NCI-H128 (cell line): ENCODE data around the gene CTSW.
A peak's percentile ranks its signal among the peaks of the same experiment; 100 is the strongest.
"Not testable (repeated sequence)": the region's sequence is repeated elsewhere in the genome, so short reads cannot be mapped to it uniquely, and the experiment has no call there.

Experiments
- DNase-seq: peaks from one replicate; lab custom pipeline; 2025; ENCODE audit not compliant: unreplicated experiment; lab: John Stamatoyannopoulos, UW

Gene CTSW, protein sequence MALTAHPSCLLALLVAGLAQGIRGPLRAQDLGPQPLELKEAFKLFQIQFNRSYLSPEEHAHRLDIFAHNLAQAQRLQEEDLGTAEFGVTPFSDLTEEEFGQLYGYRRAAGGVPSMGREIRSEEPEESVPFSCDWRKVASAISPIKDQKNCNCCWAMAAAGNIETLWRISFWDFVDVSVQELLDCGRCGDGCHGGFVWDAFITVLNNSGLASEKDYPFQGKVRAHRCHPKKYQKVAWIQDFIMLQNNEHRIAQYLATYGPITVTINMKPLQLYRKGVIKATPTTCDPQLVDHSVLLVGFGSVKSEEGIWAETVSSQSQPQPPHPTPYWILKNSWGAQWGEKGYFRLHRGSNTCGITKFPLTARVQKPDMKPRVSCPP

DNA sequence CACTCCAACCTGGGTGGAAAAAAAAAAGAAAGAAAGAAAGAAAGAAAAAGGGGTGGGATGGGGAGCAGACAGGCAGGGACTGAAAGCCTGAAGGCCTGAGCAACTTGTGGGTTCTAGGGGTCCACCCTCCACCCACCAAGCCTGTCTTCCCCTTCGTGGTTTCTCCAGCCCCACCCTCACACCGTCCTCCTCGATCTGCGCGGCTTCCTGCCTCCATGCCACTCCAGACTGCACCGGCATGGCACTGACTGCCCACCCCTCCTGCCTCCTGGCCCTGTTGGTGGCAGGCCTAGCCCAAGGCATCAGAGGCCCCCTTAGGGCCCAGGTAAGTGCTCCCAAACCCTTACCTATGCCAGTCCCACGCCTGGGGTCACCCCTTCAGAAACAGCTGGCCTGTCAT, at the start of gene CTSW:
CTSW (plus strand) TSS at position 221 of the 400 bp plus-strand sequence; CDS start at position 239, 18 bp downstream.
- DNase-seq, result no peak

DNA sequence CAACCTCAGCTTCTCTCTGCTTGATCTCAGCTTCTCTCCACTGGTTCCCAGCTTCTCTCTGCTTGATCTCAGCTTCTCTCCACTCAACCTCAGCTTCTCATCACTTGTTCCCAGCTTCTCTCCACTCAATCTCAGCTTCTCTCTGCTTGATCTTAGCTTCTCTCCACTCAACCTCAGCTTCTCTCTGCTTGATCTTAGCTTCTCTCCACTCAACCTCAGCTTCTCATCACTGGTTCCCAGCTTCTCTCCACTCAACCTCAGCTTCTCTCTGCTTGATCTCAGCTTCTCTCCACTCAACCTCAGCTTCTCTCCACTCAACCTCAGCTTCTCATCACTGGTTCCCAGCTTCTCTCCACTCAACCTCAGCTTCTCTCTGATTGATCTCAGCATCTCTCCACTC, 47.4 kb upstream of the CTSW start:
- not testable (repeated sequence) for DNase-seq

DNA sequence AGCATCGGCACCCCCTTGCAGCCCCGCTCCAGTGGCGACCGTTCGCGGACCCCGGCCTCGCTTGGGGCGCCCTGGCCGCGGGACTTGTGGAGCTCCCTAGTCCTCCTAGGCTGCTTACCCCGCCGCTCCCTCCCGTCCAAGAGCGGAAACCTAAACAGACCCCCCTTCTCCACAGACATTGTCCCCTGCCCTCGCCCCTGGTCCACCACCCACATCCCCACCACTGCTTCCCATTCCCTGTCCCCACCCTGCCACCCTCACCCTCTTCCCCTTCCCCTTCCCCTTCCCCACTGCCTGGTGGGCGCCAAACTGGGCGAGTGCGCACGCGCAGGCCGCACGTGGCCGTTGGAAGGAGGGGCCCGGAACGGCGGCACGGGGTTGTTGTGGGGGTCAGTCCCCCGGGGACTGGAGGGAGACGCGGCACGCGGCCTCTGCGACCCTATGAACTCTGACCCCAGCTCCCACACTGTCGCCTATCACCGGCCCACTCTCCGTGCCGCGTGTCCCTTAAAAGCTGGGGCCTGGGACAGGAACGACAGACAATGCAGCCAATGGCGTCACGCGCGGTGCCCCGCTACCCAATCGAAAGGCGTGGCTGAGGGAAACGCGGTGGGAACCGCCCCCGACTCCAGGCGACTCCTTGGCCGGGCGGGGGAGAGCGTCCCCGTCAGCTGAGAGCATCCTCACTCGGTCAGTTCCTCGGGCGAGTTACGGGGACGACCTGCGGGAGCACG, 46.2 kb upstream of the CTSW start, which contains the start of gene SNX32:
SNX32 (plus strand) TSS at position 667 of the 734 bp plus-strand sequence. CDS start 103 bp downstream, outside the sequence.
- DNase-seq, result peak; percentile 86

DNA sequence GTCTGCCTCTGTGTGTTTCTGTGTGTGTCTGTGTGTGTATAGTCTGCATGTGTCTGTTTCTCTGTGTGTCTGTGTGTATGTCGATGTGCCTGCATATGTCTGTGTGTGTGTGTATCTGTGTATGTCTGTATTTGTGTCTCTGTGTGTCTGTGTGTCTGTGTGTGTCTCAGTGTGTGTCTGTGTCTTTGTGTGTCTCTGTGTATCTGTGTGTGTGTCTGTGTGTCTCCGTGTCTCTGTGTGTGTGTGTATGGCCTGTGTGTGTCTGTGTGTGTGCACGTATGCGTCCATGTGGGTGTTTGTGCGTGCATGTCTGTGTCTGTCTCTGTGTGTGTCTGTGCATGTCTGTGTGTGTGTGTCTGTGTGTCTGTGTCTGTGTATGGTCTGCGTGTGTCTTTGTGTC, 45.4 kb upstream of the CTSW start:
- no peak for DNase-seq

DNA sequence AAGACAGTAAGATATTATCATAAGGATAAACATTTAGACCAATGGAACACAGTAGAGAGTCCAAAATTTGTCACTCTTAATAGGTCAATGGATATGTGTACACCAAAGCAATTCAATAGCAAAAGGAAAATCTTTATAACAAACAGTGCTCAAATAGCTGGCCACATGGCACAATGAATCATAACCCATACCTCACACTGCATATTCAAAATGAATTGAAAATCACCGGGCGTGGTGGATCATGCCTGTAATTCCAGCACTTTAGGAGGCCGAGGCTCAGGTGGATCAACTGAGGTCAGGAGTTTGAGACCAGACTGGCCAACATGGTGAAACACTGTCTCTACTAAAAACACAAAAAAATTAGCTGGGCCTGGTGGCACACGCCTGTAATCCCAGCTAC, 37.5 kb upstream of the CTSW start:
- DNase-seq, result no peak

DNA sequence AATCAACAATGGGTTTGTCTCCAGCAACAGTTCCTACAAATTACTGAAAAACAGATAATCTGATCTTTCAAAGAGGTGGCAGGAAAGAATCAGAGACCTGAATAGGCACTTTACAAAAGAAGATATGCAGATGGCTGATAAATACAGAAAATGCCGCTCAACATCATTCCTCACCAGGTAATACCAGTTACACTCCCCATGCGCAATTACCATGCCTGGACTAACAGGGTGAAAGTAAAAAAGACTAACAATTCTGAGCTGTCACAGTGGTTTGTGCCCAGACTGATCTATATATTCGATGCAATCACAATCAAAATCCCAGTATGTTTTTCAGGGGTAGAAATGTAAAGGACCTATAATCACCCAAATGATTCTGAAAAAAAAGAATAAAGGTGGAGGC, 35.8 kb upstream of the CTSW start:
- no peak for DNase-seq

DNA sequence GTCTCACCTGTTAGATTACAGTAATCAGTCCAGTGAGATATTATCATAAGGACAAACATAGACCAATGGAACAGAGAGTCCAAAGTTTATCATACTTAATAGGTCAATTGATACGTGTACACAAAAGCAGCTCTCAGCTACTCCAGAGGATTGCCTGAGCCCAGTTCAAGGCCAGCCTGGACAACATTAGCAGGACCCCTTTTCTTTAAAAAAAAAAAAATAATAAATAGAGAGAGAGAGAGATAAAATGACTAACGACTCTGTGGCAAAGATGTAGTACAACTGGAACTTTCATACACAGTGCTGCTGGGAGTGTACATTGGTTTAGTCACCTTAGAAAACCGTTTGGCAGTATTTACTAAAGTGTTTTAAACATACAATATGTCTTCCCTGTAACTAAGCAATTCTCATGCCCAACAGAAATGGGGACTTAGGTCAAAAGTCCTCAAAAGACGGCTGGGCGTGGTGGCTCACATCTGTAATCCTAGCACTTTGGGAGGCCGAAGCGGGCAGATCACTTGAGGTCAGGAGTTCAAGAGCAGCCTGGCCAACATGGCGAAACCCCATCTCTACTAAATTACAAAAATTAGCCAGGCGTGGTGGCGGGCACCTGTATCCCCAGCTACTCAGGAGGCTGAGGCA, 35.3 kb upstream of the CTSW start:
- DNase-seq, result no peak

DNA sequence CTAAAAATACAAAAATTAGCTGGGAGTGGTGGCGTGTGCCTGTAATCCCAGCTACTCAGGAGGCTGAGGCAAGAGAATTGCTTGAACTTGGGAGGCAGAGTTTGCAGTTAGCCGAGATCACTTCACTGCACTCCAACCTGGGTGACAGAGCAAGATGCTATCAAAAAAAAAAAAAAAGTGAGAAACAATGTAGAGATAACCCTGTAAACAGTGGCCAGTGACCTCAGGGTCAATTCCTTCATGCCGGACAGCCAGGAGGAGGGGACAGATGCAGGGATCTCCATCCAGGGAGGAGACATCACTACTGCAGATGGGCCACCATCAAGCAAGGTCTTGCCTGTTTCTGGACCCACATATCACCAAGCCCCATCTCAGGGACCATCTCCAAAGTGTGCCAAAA, 31.9 kb upstream of the CTSW start:
- DNase-seq, result no peak

DNA sequence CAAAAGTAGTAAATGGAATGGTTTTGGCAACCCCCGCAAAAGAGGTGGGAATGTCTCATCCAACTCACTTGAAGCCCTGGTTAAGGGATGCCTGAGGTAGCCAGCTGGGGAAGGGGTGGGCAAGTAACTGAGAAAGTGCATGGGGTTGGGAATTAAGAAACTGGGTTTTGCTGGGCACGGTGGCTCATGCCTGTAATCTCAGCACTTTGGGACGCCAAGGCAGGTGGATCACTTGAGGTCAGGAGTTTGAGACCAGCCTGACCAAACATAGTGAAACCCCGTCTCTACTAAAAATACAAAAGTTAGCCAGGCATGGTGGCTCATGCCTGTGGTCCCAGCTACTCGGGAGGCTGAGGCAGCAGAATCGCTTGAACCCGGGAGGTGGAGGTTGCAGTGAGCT, 30.9 kb upstream of the CTSW start:
- not testable (repeated sequence) for DNase-seq

DNA sequence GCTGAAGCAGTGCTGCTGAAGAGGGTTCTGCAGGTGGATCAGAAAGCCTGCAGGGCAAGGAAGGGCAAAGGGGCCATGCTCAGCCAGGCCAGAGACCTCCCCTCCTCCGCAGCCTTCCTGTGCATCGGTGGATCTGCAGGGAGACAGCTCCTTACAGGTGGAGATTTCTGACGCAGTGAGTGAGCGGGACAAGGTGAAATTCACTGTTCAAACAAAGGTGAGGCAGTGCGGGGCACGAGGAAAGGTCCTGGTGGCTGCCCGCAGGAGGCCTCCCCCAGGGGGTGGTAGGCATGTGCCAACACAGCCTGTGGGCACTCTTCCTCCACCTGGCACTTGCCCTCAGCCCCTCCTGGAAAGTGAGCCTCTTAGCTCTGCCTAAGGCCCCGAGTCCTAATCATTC, 30.3 kb upstream of the CTSW start:
- no peak for DNase-seq

DNA sequence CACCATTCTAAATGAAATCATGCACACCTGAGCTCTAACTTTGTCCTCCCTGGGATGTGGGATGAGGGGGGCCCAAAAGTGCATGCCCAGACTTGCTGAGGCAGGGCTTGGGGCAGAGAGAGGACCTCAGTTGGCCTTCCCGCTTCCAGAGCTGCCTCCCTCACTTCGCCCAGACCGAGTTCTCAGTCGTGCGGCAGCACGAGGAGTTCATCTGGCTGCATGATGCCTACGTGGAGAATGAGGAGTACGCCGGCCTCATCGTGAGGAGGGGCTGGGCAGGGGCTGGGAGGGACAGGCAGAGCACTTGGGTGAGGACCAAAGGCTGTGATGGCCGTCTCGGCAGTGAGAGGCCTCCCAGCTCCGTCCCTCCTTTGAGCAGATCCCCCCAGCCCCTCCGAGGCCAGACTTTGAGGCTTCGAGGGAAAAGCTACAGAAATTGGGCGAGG, 29.8 kb upstream of the CTSW start:
- DNase-seq, result no peak

DNA sequence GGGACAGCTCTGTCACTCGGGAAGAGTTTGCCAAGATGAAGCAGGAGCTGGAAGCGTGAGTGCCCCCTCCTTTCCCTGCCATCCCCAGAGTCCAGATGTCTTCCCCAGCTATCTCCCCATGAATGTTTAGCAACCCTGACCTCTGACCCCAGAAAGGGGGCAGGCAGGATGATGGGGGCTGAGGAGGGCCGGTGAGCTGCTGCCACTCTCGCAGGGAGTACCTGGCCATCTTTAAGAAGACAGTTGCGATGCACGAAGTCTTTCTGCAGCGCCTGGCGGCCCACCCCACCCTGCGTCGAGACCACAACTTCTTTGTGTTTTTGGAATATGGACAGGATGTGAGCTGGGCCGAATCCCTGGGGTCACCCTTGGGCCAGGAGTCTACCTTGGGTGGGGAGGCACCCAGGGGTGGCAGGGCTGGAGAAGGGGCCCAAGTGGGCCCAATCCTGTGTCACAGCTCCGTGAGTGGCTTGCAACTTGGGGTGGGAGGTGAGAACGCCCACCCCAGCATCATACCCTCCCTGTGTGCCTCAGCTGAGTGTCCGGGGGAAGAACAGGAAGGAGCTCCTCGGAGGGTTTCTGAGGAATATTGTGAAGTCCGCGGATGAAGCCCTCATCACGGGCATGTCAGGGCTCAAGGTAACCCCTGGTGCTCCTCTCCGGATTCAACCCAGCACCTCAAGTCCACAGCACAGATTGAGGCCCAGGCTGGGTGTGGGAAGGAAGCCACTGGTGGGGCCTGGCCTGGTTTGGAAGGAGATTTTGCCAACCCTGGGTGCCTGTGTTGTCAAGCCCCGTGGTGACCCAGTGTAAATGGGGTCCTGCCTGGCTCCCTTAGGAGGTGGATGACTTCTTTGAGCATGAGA, 29.2 kb upstream of the CTSW start:
- no peak for DNase-seq

DNA sequence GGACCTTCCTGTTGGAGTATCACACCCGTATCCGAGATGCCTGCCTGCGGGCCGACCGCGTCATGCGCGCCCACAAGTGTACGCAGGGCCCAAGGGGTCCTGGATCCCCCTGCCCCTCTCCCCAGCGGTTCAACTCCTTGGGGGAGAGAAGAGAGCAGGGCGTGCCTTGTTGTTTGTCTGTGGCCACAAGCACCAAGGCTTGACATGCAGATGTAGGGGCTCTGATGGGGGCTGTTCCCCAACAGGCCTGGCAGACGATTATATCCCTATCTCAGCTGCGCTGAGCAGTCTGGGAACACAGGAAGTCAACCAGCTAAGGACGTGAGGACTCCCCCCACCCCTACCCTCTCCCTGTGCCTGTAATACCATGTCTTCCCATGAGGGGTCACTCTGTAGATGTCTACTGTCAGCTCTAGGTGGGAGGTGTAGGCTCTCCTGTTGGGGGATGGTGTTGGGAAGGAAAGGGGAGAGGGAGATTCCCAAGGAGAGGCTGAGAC, 28.5 kb upstream of the CTSW start:
- no peak for DNase-seq

DNA sequence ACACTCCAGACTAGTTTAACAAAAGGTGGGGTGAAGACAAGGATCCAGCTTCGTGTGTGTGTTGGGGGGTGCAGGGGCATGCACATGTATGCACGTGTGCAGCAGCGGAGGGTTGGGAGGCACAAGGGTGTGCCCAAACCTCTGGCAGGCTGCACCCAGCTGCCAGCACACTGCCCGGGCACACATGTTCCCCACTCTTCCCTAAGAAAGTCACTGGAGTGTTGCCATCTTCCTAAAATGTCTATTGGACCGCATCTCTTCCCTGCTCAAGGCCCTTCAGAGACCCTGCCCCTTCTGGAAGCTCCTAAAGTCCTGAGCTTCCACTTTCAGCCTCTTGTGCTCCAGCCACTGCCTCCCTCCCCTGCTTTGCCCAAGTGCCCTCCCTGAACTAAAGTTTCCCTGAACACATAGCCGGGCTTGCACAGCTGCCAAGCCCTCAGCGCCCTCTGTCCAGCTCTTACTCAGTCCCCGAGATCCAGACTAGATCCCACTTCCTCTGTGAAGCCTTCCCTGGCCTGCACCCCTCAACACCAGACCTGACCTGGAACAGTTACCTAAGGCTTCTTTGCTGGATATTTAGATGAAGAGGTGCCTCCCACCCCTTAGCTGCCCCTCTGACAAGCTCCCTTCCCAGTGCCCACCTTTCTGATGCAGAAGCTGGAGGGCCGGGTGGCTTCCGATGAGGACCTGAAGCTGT, 27.7 kb upstream of the CTSW start:
- no peak for DNase-seq

DNA sequence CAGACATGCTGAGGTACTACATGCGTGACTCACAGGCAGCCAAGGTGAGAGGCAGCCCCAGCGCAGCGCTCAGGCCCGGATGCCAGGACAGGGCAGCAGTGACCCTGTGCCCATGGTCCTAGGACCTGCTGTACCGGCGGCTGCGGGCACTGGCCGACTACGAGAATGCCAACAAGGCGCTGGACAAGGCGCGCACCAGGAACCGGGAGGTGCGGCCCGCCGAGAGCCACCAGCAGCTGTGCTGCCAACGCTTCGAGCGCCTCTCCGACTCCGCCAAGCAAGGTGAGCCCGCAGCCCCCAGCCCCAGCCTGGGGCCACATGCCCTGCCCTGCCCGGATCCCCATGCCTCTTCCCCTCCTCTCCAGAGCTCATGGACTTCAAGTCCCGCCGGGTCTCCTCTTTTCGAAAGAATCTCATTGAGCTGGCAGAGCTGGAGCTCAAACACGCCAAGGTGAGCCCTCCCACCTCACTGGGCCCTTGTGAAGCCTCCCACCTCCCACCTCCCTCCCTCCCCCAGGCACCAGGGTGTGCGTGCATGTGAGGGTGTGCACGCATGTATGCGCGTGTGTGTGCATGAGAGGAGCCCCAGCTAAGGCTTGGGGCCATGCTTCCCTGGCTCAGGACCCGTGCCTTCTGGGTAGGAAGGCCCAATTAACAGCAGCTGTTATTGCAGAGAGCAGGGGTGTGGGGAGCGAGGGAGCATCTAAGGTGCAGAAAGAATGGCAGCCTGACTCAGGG, 27.0 kb upstream of the CTSW start:
- DNase-seq, result no peak

DNA sequence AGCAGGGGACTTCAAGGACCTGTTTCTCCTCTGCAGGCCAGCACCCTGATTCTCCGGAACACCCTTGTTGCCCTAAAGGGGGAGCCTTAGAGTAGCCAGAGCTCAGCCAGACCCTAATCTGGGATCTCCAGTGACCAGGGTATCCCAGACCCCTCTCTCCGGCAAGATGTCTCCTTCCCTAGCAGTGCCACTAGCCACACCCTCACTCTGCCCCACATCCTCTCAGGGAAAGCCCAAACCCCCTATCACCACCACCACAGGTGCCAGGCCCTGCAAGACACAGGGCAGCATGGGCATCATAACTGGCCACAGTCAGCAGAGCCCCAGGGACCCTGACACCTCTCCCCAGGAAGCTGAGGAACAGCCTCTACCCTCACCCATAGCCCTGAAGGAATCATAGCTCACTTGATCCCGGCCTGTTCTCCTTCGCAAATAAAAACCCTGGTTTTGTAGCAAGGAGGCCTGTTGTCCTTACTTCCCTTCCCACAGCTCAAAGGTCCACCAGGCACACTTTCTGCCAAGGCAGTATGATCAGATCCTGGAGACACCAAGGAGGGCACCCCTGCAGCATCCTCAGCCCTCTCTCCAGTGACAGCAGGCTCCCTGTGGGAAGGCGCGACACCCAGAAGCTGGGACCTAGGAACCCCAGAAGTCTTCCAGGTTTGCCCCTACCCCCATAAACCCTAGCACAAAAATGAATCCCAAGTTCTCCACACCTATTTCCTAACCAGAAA, 26.2 kb upstream of the CTSW start:
- DNase-seq, result no peak

DNA sequence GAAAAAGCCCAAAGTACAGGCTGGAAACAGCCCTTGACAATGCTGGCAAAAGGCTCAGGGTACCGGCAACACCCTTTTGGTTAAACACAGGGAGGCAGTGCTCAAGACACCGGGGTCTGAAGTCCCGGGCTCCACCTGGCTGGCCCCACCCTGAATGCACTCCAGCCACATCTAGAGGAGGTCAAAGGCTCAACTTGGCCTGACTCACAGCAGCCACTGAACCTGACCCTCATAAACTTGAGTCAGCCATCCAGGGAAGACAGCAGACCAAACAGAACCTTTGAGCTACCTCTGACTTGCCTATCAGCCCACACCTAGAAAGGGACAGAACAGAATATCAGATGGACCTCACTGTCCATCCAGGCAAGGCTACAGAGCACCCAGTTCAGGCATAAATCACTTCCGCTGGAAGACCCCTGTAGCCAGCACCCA, 25.5 kb upstream of the CTSW start:
- DNase-seq, result no peak
